Smooth muscle cell (in vitro differentiated cells): Measurements from ENCODE around the gene IQCE. TPM values are rescaled to one million over a fixed set of nuclear protein-coding genes. Genes with fewer than 3 reads are reported as not detected.
A peak's percentile ranks its signal among the peaks of the same experiment; 100 is the strongest.

ENCODE experiments used
- DNase-seq: peaks from one replicate; lab custom pipeline; 2025; ENCODE audit not compliant: unreplicated experiment; lab: John Stamatoyannopoulos, UW
- H2AFZ ChIP-seq: fragments of 200-600 bp; sonication (generic); 2 replicates; pipeline ENCODE4 v1.6.0; 2016; ENCODE audit warnings: antibody characterized with exemption, low read depth, mild to moderate bottlenecking
- H3F3A ChIP-seq: fragments of 200-600 bp; sonication (generic); 2 replicates; pipeline ENCODE4 v1.6.0; 2017; ENCODE audit warnings: antibody characterized with exemption, low read depth
- H3K27ac ChIP-seq: fragments of 200-600 bp; sonication (generic); 2 replicates; pipeline ENCODE4 v1.5.1; 2016; ENCODE audit warnings: low read depth, mild to moderate bottlenecking
- H3K27me3 ChIP-seq: fragments of 200-600 bp; sonication (generic); 2 replicates; pipeline ENCODE4 v1.6.1; 2016; ENCODE audit warnings: low read depth, mild to moderate bottlenecking
- H3K36me3 ChIP-seq: fragments of 200-600 bp; sonication (generic); 2 replicates; pipeline ENCODE4 v1.5.1; 2016; ENCODE audit warnings: low read depth
- H3K4me1 ChIP-seq: fragments of 200-600 bp; sonication (generic); 2 replicates; pipeline ENCODE4 v1.5.1; 2016; ENCODE audit warnings: low read depth
- H3K4me2 ChIP-seq: fragments of 200-600 bp; sonication (generic); 2 replicates; pipeline ENCODE4 v1.6.0; 2016; ENCODE audit warnings: mild to moderate bottlenecking
- H3K4me3 ChIP-seq: fragments of 200-600 bp; sonication (generic); 2 replicates; pipeline ENCODE4 v1.5.1; 2016; ENCODE audit warnings: mild to moderate bottlenecking
- H3K79me2 ChIP-seq: fragments of 200-600 bp; sonication (generic); 2 replicates; pipeline ENCODE4 v1.6.0; 2016; ENCODE audit warnings: low read depth, mild to moderate bottlenecking
- H3K9ac ChIP-seq: fragments of 200-600 bp; sonication (generic); 2 replicates; pipeline ENCODE4 v1.6.0; 2016; ENCODE audit warnings: low read depth
- H3K9me3 ChIP-seq: fragments of 200-600 bp; sonication (generic); replicated peaks from 2 replicates; pipeline ENCODE4 v1.5.1; 2016; ENCODE audit warnings: low read depth
- H4K20me1 ChIP-seq: fragments of 200-600 bp; sonication (generic); 2 replicates; pipeline ENCODE4 v1.6.0; 2016; ENCODE audit warnings: low read depth
- CTCF ChIP-seq: fragments of 200-600 bp; sonication (generic); IDR thresholded peaks from 2 replicates; pipeline ENCODE4 v1.5.1; 2017; ENCODE audit warnings: borderline replicate concordance, mild to moderate bottlenecking, antibody characterized with exemption; ENCODE audit not compliant: insufficient read depth, poor library complexity, severe bottlenecking
- WGBS: methylation state at CpG from one replicate; pipeline ENCODE4 v1.1.7; 2016; ENCODE audit warnings: low lambda C conversion rate; 5-methylcytosine and 5-hydroxymethylcytosine counted together
- polyA plus RNA-seq: library from polyadenylated mRNA; unstranded; fragments of >200 nt; fragmentation: Nextera tagmentation; extraction: Ambion mirVana; gene quantifications from 2 replicates; pipeline ENCODE4 v1.2.1, GENCODE V29; 2016
- total RNA-seq: library from RNA; depleted of rRNA; stranded (reverse); fragments of >200 nt; gene quantifications from 2 replicates; pipeline ENCODE4 v1.2.3, GENCODE V29; 2014

IQCE gene
- total and polyA plus RNA-seq, 2 experiments from 2014 or later = 5.8 to 12.7 TPM

GRCh38 chr7:2643386-2644219 is 84.8 kb downstream of the IQCE start:
- Histone ChIP-seq H4K20me1 (peaks cover 99% of the 10 kb centered on the region), H2AFZ (no peak overlapping the region), H3K9me3 (no peaks in the 10 kb centered on the region), H3K4me2 (no peak overlapping the region), H3K36me3 (no peaks in the 10 kb centered on the region), H3K9ac (no peak overlapping the region), H3K4me3 (no peak overlapping the region), H3K79me2 (peaks cover 78% of the 10 kb centered on the region), H3K27me3 (no peaks in the 10 kb centered on the region), H3K27ac (peak overlapping the region; percentile 11), H3F3A (no peaks in the 10 kb centered on the region), H3K4me1 (peaks cover 16% of the 10 kb centered on the region)
- DNase-seq = no peak
- 87% methylated on average over 29 of the region's 29 CpGs for WGBS
- TF ChIP-seq CTCF = no peak

GRCh38 chr7:2644220-2644561 is 85.4 kb downstream of the IQCE start:
- no peak overlapping the region for H3K4me3 ChIP-seq
- H3K4me2 ChIP-seq = no peak overlapping the region
- peaks cover 72% of the 10 kb centered on the region for H3K79me2 ChIP-seq
- H4K20me1 ChIP-seq = peaks cover 99% of the 10 kb centered on the region
- 72% methylated on average over 6 of the region's 6 CpGs for WGBS
- no peak for DNase-seq
- no peaks in the 10 kb centered on the region for H3K36me3 ChIP-seq
- H3K27me3 ChIP-seq = no peaks in the 10 kb centered on the region
- no peak for TF ChIP-seq CTCF
- H3K27ac ChIP-seq = peak overlapping the region; percentile 11
- peaks cover 16% of the 10 kb centered on the region for H3K4me1 ChIP-seq
- H3K9me3 ChIP-seq = no peaks in the 10 kb centered on the region
- no peak overlapping the region for H3K9ac ChIP-seq
- H2AFZ ChIP-seq = no peak overlapping the region
- H3F3A ChIP-seq = no peaks in the 10 kb centered on the region

GRCh38 chr7:2644562-2645273 is 85.9 kb downstream of the IQCE start:
- Histone ChIP-seq H3K27me3 (no peaks in the 10 kb centered on the region), H3K4me3 (no peak overlapping the region), H3K4me2 (peak overlapping the region; percentile 63), H3K9me3 (no peaks in the 10 kb centered on the region), H3K36me3 (no peaks in the 10 kb centered on the region), H3K27ac (peak overlapping the region; percentile 41), H3K4me1 (peaks cover 16% of the 10 kb centered on the region), H3K79me2 (peaks cover 66% of the 10 kb centered on the region), H3F3A (no peaks in the 10 kb centered on the region), H3K9ac (no peak overlapping the region), H2AFZ (no peak overlapping the region), H4K20me1 (peaks cover 99% of the 10 kb centered on the region)
- 79% methylated on average over 18 of the region's 18 CpGs for WGBS
- DNase-seq = no peak
- no peak for TF ChIP-seq CTCF
